H9 (cell line): ENCODE measurements around the gene SPIRE2. TPM values are rescaled to one million over a fixed set of nuclear protein-coding genes. Genes with fewer than 3 reads are reported as not detected.

Experiments
- DNase-seq: peaks from one replicate; pipeline ENCODE4 v3.0.0-alpha.2; 2017
- H2AFZ ChIP-seq: one replicate; pipeline ENCODE4 v1.6.1; 2013; ENCODE audit warnings: mild to moderate bottlenecking, low read length, control low read depth, moderate library complexity
- H2AK5ac ChIP-seq: 2 replicates; pipeline ENCODE4 v1.6.1; 2013; ENCODE audit warnings: low read length, control low read depth, mixed read lengths; ENCODE audit not compliant: insufficient read length
- H2BK120ac ChIP-seq: one replicate; pipeline ENCODE4 v1.6.1; 2013; ENCODE audit warnings: low read depth, mild to moderate bottlenecking, low read length, control low read depth, inconsistent platforms; ENCODE audit not compliant: poor library complexity, severe bottlenecking
- H2BK12ac ChIP-seq: 2 replicates; pipeline ENCODE4 v1.6.1; 2013; ENCODE audit warnings: low read length, control low read depth, mixed read lengths, low read depth; ENCODE audit not compliant: insufficient read length
- H2BK15ac ChIP-seq: 2 replicates; pipeline ENCODE4 v1.6.1; 2013; ENCODE audit warnings: low read depth, low read length, control low read depth
- H2BK20ac ChIP-seq: one replicate; pipeline ENCODE4 v1.6.1; 2013; ENCODE audit warnings: low read depth, mild to moderate bottlenecking, low read length, control low read depth, inconsistent platforms; ENCODE audit not compliant: poor library complexity, severe bottlenecking
- H2BK5ac ChIP-seq: 2 replicates; pipeline ENCODE4 v1.6.1; 2013; ENCODE audit warnings: low read length, control low read depth, mixed read lengths; ENCODE audit not compliant: insufficient read length
- H3K14ac ChIP-seq: 2 replicates; pipeline ENCODE4 v1.6.1; 2013; ENCODE audit warnings: low read length, control low read depth; ENCODE audit not compliant: insufficient read depth
- H3K18ac ChIP-seq: 2 replicates; pipeline ENCODE4 v1.6.1; 2013; ENCODE audit warnings: low read depth, mild to moderate bottlenecking, mixed read lengths, low read length, control low read depth; ENCODE audit not compliant: insufficient read length
- H3K23ac ChIP-seq: 2 replicates; pipeline ENCODE4 v1.6.1; 2013; ENCODE audit warnings: low read length, control low read depth, mixed read lengths, low read depth; ENCODE audit not compliant: insufficient read length
- H3K23me2 ChIP-seq: 2 replicates; pipeline ENCODE4 v1.6.1; 2013; ENCODE audit warnings: low read depth, mild to moderate bottlenecking, mixed read lengths, low read length, control low read depth; ENCODE audit not compliant: insufficient read length, poor library complexity, severe bottlenecking
- H3K27ac ChIP-seq: 2 replicates; pipeline ENCODE4 v1.5.1; 2013; ENCODE audit warnings: low read length, control low read depth, mixed read lengths, low read depth; ENCODE audit not compliant: insufficient read length
- H3K27me3 ChIP-seq: 2 replicates; pipeline ENCODE4 v1.6.1; 2013; ENCODE audit warnings: low read length, control low read depth, inconsistent platforms; ENCODE audit not compliant: insufficient read depth
- H3K4ac ChIP-seq: 2 replicates; pipeline ENCODE4 v1.6.1; 2013; ENCODE audit warnings: low read depth, mild to moderate bottlenecking, control low read depth, inconsistent platforms, low read length, moderate library complexity
- H3K4me1 ChIP-seq: 2 replicates; pipeline ENCODE4 v1.6.1; 2013; ENCODE audit warnings: low read length, control low read depth, inconsistent platforms; ENCODE audit not compliant: insufficient read depth
- H3K4me2 ChIP-seq: 2 replicates; pipeline ENCODE4 v1.6.1; 2013; ENCODE audit warnings: low read length, control low read depth, mixed read lengths; ENCODE audit not compliant: insufficient read length, insufficient read depth
- H3K56ac ChIP-seq: 2 replicates; pipeline ENCODE4 v1.6.1; 2013; ENCODE audit warnings: low read depth, mild to moderate bottlenecking, mixed read lengths, low read length, control low read depth; ENCODE audit not compliant: insufficient read length
- H3K79me1 ChIP-seq: 2 replicates; pipeline ENCODE4 v1.6.1; 2013; ENCODE audit warnings: low read depth, mild to moderate bottlenecking, moderate library complexity, low read length, control low read depth, inconsistent platforms; ENCODE audit not compliant: insufficient read depth, poor library complexity, severe bottlenecking
- H3K79me2 ChIP-seq: 2 replicates; pipeline ENCODE4 v1.6.1; 2013; ENCODE audit warnings: low read length, control low read depth, inconsistent platforms; ENCODE audit not compliant: insufficient read depth
- H3K9ac ChIP-seq: 2 replicates; pipeline ENCODE4 v1.6.1; 2013; ENCODE audit warnings: low read length, control low read depth, mixed read lengths; ENCODE audit not compliant: insufficient read length; ENCODE audit errors: extremely low read depth
- H3K9me3 ChIP-seq: one replicate; pipeline ENCODE4 v1.6.1; 2013; ENCODE audit warnings: low read depth, low read length, inconsistent platforms; ENCODE audit not compliant: control insufficient read depth
- H3T11ph ChIP-seq: one replicate; pipeline ENCODE4 v1.6.1; 2013; ENCODE audit warnings: mild to moderate bottlenecking, low read length, control low read depth, inconsistent platforms
- H4K20me1 ChIP-seq: one replicate; pipeline ENCODE4 v1.6.1; 2013; ENCODE audit not compliant: control insufficient read depth, insufficient read length, insufficient read depth
- H4K5ac ChIP-seq: 2 replicates; pipeline ENCODE4 v1.6.1; 2013; ENCODE audit warnings: low read depth, mild to moderate bottlenecking, mixed read lengths, low read length, control low read depth; ENCODE audit not compliant: insufficient read length
- H4K8ac ChIP-seq: replicated peaks from 2 replicates; pipeline ENCODE4 v1.6.1; 2013; ENCODE audit warnings: low read length, control low read depth, mixed read lengths, low read depth; ENCODE audit not compliant: insufficient read length
- H4K91ac ChIP-seq: 2 replicates; pipeline ENCODE4 v1.6.1; 2013; ENCODE audit warnings: low read depth, mild to moderate bottlenecking, moderate library complexity, mixed read lengths, low read length, control low read depth; ENCODE audit not compliant: insufficient read length
- H3K27ac Mint-ChIP-seq, 3 experiments: 2 replicates in 2 of 3; 3 replicates in 1 of 3; pipeline ENCODE4 v1.8.0; 2020 to 2021; ENCODE audit warnings: mixed read lengths in 3 of 3, mild to moderate bottlenecking in 1 of 3, moderate library complexity in 1 of 3
- H3K27me3 Mint-ChIP-seq: 2 replicates; pipeline ENCODE4 v1.8.0; 2021; ENCODE audit warnings: low read depth, mild to moderate bottlenecking, moderate library complexity, mixed read lengths
- H3K36me3 Mint-ChIP-seq, 3 experiments: 2 replicates in 2 of 3; 3 replicates in 1 of 3; pipeline ENCODE4 v1.8.0; 2020 to 2021; ENCODE audit warnings: low read depth in 3 of 3, mixed read lengths in 3 of 3; ENCODE audit not compliant: insufficient read depth in 1 of 3
- H3K4me1 Mint-ChIP-seq, 2 experiments: 2 replicates each; pipeline ENCODE4 v1.8.0; 2020; ENCODE audit warnings: mixed read lengths in 2 of 2
- H3K4me3 Mint-ChIP-seq, 2 experiments: 2 replicates in 1 of 2; 3 replicates in 1 of 2; pipeline ENCODE4 v1.8.0; 2020 to 2021; ENCODE audit warnings: mild to moderate bottlenecking in 2 of 2, mixed read lengths in 2 of 2, moderate library complexity in 1 of 2
- H3K9me3 Mint-ChIP-seq, 2 experiments: 2 replicates in 1 of 2; 3 replicates in 1 of 2; pipeline ENCODE4 v1.8.0; 2020; ENCODE audit warnings: mild to moderate bottlenecking in 2 of 2, mixed read lengths in 2 of 2, moderate library complexity in 1 of 2
- CTCF ChIP-seq: fragments of 200-600 bp; sonication (generic); conservative IDR thresholded peaks from 3 replicates; pipeline ENCODE4 v1.8.0; 2021; ENCODE audit warnings: antibody characterized with exemption, mild to moderate bottlenecking
- WGBS: extraction: QIAGEN DNeasy Blood & Tissue Kit; methylation state at CpG from one replicate; pipeline ENCODE4 v1.1.7; 2013; ENCODE audit warnings: missing lambda C conversion rate, low lambda C conversion rate, mixed read lengths; ENCODE audit not compliant: insufficient read length; ENCODE audit errors: extremely low coverage; 5-methylcytosine and 5-hydroxymethylcytosine counted together
- total RNA-seq: library from RNA; stranded (reverse); gene quantifications from 2 replicates; pipeline ENCODE4 v1.2.1, GENCODE V29; 2021

The SPIRE2 gene
- total RNA-seq, 1 experiment from 2014 or later, result 6.9 TPM

- no peak within 1 kb of the TSS for H3K27ac Mint-ChIP-seq
- H3K4me3 Mint-ChIP-seq, result peak within 1 kb of the TSS; percentile 66 to 78
- peaks cover 18% of the 10 kb centered on the region for H3K23me2 ChIP-seq
- H3K56ac ChIP-seq, result no peak within 1 kb of the TSS
- no peak within 1 kb of the TSS for H3K4ac ChIP-seq
- H3K9me3 Mint-ChIP-seq, result no peaks in the 10 kb centered on the region; a peak in 1 of 5 replicates
- H3K79me2 ChIP-seq, result no peaks in the 10 kb centered on the region
- no peak within 1 kb of the TSS for H3T11ph ChIP-seq
- no peak within 1 kb of the TSS for H3K9ac ChIP-seq
- peak; percentile 75 for DNase-seq
- WGBS, result no CpG with 5 or more reads among the region's 23 CpGs
- peaks cover 20% of the 10 kb centered on the region for H3K27me3 Mint-ChIP-seq
- H3K27me3 ChIP-seq, result no peaks in the 10 kb centered on the region
- H2BK20ac ChIP-seq, result no peak within 1 kb of the TSS
- no peak within 1 kb of the TSS for H3K18ac ChIP-seq
- no peak within 1 kb of the TSS for H4K91ac ChIP-seq
- H4K5ac ChIP-seq, result no peak within 1 kb of the TSS
- no peak within 1 kb of the TSS for H2AK5ac ChIP-seq
- H4K8ac ChIP-seq, result no peak within 1 kb of the TSS
- H3K36me3 Mint-ChIP-seq, result peaks cover 0 to 8% (median 2%) of the 10 kb centered on the region in 3 experiments; a peak in 5 of 7 replicates
- no peak within 1 kb of the TSS for H2BK5ac ChIP-seq
- H3K4me1 Mint-ChIP-seq, result peaks cover 25 to 34% of the 10 kb centered on the region in 2 experiments
- no peaks in the 10 kb centered on the region for H3K9me3 ChIP-seq
- H4K20me1 ChIP-seq, result no peaks in the 10 kb centered on the region
- no peak within 1 kb of the TSS for H3K27ac ChIP-seq
- H3K4me1 ChIP-seq, result no peaks in the 10 kb centered on the region; the same call in 1 of the 2 replicates
- H2AFZ ChIP-seq, result no peak within 1 kb of the TSS
- H2BK15ac ChIP-seq, result no peak within 1 kb of the TSS
- H3K4me2 ChIP-seq, result peak within 1 kb of the TSS; percentile 17
- no peak within 1 kb of the TSS for H2BK120ac ChIP-seq
- peak; percentile 66 for TF ChIP-seq CTCF
- H3K14ac ChIP-seq, result no peak within 1 kb of the TSS
- H3K79me1 ChIP-seq, result no peaks in the 10 kb centered on the region
- H2BK12ac ChIP-seq, result no peak within 1 kb of the TSS
- H3K23ac ChIP-seq, result no peak within 1 kb of the TSS
Observed at GRCh38 chr16:89918453-89919347, 90.4 kb downstream of the SPIRE2 start, which contains the start of gene MC1R. Gene MC1R (plus strand): TSS chr16:89918862. CDS start chr16:89919259, 397 bp downstream.
